ENCODE results near the gene TJP1.

Gene TJP1

DNA sequence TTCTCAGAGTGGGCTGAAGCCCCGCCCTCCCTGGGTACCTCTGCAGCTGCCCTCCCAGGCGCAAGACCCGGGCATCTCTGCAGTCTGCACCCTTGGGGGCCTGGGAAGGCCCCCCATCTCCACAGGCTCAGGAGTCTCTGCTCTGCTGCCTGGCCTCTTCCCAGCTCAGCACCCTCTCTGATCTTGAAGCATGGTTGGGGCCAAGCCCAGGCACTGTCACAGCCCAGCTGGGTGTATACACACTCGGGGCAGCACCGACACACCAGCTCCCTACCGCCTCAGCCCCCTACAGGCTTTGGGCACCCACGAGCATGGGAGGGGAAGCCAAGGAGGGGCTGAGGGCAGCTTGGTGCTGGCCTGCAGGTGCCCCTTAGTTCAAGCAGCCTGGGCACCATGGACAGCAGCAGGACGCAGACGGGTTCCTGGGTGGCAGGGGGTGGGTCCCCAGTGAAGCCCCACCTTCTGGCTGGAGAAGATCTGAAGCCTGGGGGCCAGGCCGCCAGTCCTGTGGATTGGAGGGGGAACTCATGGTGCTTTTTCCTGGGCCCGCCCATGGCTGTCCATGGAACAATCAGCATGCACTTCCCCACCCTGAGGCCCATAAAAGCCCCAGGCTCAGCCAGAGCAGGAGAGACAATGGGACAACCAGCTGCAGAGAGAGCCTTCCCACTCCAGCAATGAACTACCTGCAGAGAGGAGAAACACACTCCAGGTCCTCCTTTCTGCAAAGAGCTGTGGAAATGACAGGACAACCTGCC is 170.6 kb downstream of the TJP1 start:
- TF ChIP-seq GATA2 (IDR thresholded peaks at IDR 0.05; ENCODE audit: low read depth, low read length): no peak
- no peak for TF ChIP-seq GATA3 (IDR thresholded peaks at IDR 0.05; ENCODE audit: low read depth, low read length)
